Motor neuron (in vitro differentiated cells): ENCODE measurements around the gene ZNF512. TPM values are rescaled to one million over a fixed set of nuclear protein-coding genes. Genes with fewer than 3 reads are reported as not detected.

Source experiments
- ATAC-seq, 8 experiments: fragments of 200-7000 bp; cut with Tn5 transposase; replicated peaks in 6 of 8; 2 replicates each; pipeline ENCODE4 v1.8.0; 2021; ENCODE audit warnings: mild to moderate bottlenecking in 8 of 8, moderate library complexity in 8 of 8
- H3K27ac ChIP-seq, 2 donors: fragments of 250-450 bp; sonication (Bioruptor Pico); 2 replicates each; pipeline ENCODE4 v1.9.0; 2021; ENCODE audit warnings: antibody characterized with exemption in 2 of 2, mild to moderate bottlenecking in 2 of 2, moderate library complexity in 1 of 2
- H3K4me1 ChIP-seq, 2 donors: fragments of 250-450 bp; sonication (Bioruptor Pico); replicated peaks in 1 of 2; 2 replicates each; pipeline ENCODE4 v1.6.1; 2021; ENCODE audit warnings: antibody characterized with exemption in 2 of 2, mild to moderate bottlenecking in 2 of 2, moderate library complexity in 1 of 2
- H3K4me3 ChIP-seq, 5 donors: fragments of 250-450 bp; sonication (Bioruptor Pico); 2 replicates each; pipeline ENCODE4 v1.9.0; 2021; ENCODE audit warnings: antibody characterized with exemption in 5 of 5, mild to moderate bottlenecking in 5 of 5, moderate library complexity in 4 of 5
- WGBS, 10 experiments: fragments of 450-650 bp; shearing (Covaris generic); methylation state at CpG; one replicate each; pipeline ENCODE4 v1.0.0; 2022; 5-methylcytosine and 5-hydroxymethylcytosine counted together
- in situ Hi-C, 9 experiments: fragments of 400-800 bp; cut with MboI; loops; one replicate each; pipeline ENCODE4 v1.15.0; 2021; ENCODE audit warnings: low sequenced_read_pairs in 9 of 9, low pct_unique_long_range_greater_than_20kb in 2 of 9; ENCODE audit not compliant: unreplicated experiment in 9 of 9
- total RNA-seq, 8 experiments: library from RNA; unstranded; fragments of 300-600 nt; gene quantifications; 2 replicates each; pipeline versions ENCODE4 v1.2.3 to v1.2.4, GENCODE V29; 2022

ZNF512 gene
- total RNA-seq, 8 experiments from 2014 or later = 15.7 to 67.2 (median 51.4) TPM

GRCh38 chr2:27652341-27652740, 69.5 kb downstream of the ZNF512 start:
- H3K27ac ChIP-seq = no peak overlapping the region
- in situ Hi-C loops = no loop called here
- no peak for ATAC-seq
- no peaks in the 10 kb centered on the region for H3K4me1 ChIP-seq
- H3K4me3 ChIP-seq = no peak overlapping the region

- in situ Hi-C loops = no loop called here
- 31 to 100% (median 93%) methylated on average over 1 of the region's 1 CpG for WGBS, 10 experiments
- Histone ChIP-seq H3K4me3 (no peak overlapping the region), H3K4me1 (no peaks in the 10 kb centered on the region), H3K27ac (no peak overlapping the region)
- ATAC-seq = no peak
Measured at GRCh38 chr2:27652790-27653189, 69.9 kb downstream of the ZNF512 start.

- Histone ChIP-seq H3K27ac (no peak overlapping the region), H3K4me3 (no peak overlapping the region), H3K4me1 (no peaks in the 10 kb centered on the region)
- no peak for ATAC-seq
- 50 to 100% (median 80%) methylated on average over 1 to 2 of the region's 2 CpGs; no CpG with 5 or more reads in 5 of the 10 experiments for WGBS, 10 experiments
- in situ Hi-C loops = no loop called here
Measured at GRCh38 chr2:27653397-27653796, 70.6 kb downstream of the ZNF512 start.

- H3K27ac ChIP-seq = no peak overlapping the region
- no peak for ATAC-seq
- H3K4me1 ChIP-seq = no peaks in the 10 kb centered on the region
- WGBS, 10 experiments = 75 to 98% (median 90%) methylated on average over 1 to 7 of the region's 7 CpGs
- no peak overlapping the region for H3K4me3 ChIP-seq
- in situ Hi-C loops = no loop called here
Measured at GRCh38 chr2:27655155-27655951, 72.5 kb downstream of the ZNF512 start.

GRCh38 chr2:27661371-27661770, 78.5 kb downstream of the ZNF512 start:
- WGBS, 10 experiments = 100% methylated on average over 1 of the region's 1 CpG; no CpG with 5 or more reads in 7 of the 10 experiments

GRCh38 chr2:27663285-27664153, 80.7 kb downstream of the ZNF512 start, which contains the start of the genes SLC4A1AP and SUPT7L:
Gene SLC4A1AP (plus strand): TSS chr2:27663889. CDS start chr2:27663915, 26 bp downstream.
Gene SUPT7L (minus strand): TSS chr2:27663614. CDS start chr2:27662192, 1,422 bp downstream.
- WGBS, 10 experiments = 0 to 2% (median 0%) methylated on average over 2 to 33 of the region's 56 CpGs
- in situ Hi-C loops = no loop called here

More at GRCh38 chr2:27661371-27661770, 78.5 kb downstream of the ZNF512 start:
- in situ Hi-C loops = no loop called here
- Histone ChIP-seq H3K4me1 (peaks cover 15 to 21% of the 10 kb centered on the region in 2 donors), H3K27ac (no peak overlapping the region), H3K4me3 (no peak overlapping the region)
- no peak for ATAC-seq

GRCh38 chr2:27664154-27664574, 81.3 kb downstream of the ZNF512 start:
- ATAC-seq = peak in 5 of 8 experiments; percentile 1 to 22 (median 9)
- 0 to 23% (median 6%) methylated on average over 3 to 14 of the region's 28 CpGs; no CpG with 5 or more reads in 4 of the 10 experiments for WGBS, 10 experiments
- H3K4me3 ChIP-seq = peak overlapping the region; percentile 84 to 89 (median 87)
- in situ Hi-C loops = no loop called here
- peaks cover 15 to 21% of the 10 kb centered on the region in 2 donors for H3K4me1 ChIP-seq
- peak overlapping the region; percentile 97 for H3K27ac ChIP-seq

More at GRCh38 chr2:27663285-27664153, 80.7 kb downstream of the ZNF512 start, which contains the start of the genes SLC4A1AP and SUPT7L:
- peak within 1 kb of the TSS; percentile 97 for H3K27ac ChIP-seq
- H3K4me3 ChIP-seq = peak within 1 kb of the TSS; percentile 84 to 89 (median 87)
- peaks cover 15 to 21% of the 10 kb centered on the region in 2 donors for H3K4me1 ChIP-seq
- peak; percentile 84 to 92 (median 88) for ATAC-seq

- in situ Hi-C loops = no loop called here
- no peak for ATAC-seq
- Histone ChIP-seq H3K27ac (no peak overlapping the region), H3K4me3 (peak overlapping the region; percentile 84 to 89 (median 87)), H3K4me1 (peaks cover 15 to 21% of the 10 kb centered on the region in 2 donors)
- 81 to 98% (median 89%) methylated on average over 2 to 16 of the region's 16 CpGs; no CpG with 5 or more reads in 2 of the 10 experiments for WGBS, 10 experiments
Measured at GRCh38 chr2:27664622-27665363, 82.0 kb downstream of the ZNF512 start.

GRCh38 chr2:27667446-27667845, 84.6 kb downstream of the ZNF512 start:
- 44 to 100% (median 100%) methylated on average over 1 of the region's 1 CpG for WGBS, 10 experiments

GRCh38 chr2:27671235-27671634, 88.4 kb downstream of the ZNF512 start:
- Histone ChIP-seq H3K4me3 (no peak overlapping the region), H3K4me1 (no peaks in the 10 kb centered on the region), H3K27ac (no peak overlapping the region)
- in situ Hi-C loops = no loop called here
- whole genome bisulfite sequencing, 10 experiments = 87 to 100% (median 97%) methylated on average over 1 to 4 of the region's 4 CpGs
- no peak for ATAC-seq

More at GRCh38 chr2:27667446-27667845, 84.6 kb downstream of the ZNF512 start:
- H3K27ac ChIP-seq = no peak overlapping the region
- in situ Hi-C loops = no loop called here
- no peak for ATAC-seq
- peaks cover 12 to 17% of the 10 kb centered on the region in 2 donors for H3K4me1 ChIP-seq
- H3K4me3 ChIP-seq = no peak overlapping the region
